Measurements from ENCODE around the gene PSMA3.
"Not testable (repeated sequence)": the region's sequence is repeated elsewhere in the genome, so short reads cannot be mapped to it uniquely, and the experiment has no call there.

PSMA3 gene

DNA sequence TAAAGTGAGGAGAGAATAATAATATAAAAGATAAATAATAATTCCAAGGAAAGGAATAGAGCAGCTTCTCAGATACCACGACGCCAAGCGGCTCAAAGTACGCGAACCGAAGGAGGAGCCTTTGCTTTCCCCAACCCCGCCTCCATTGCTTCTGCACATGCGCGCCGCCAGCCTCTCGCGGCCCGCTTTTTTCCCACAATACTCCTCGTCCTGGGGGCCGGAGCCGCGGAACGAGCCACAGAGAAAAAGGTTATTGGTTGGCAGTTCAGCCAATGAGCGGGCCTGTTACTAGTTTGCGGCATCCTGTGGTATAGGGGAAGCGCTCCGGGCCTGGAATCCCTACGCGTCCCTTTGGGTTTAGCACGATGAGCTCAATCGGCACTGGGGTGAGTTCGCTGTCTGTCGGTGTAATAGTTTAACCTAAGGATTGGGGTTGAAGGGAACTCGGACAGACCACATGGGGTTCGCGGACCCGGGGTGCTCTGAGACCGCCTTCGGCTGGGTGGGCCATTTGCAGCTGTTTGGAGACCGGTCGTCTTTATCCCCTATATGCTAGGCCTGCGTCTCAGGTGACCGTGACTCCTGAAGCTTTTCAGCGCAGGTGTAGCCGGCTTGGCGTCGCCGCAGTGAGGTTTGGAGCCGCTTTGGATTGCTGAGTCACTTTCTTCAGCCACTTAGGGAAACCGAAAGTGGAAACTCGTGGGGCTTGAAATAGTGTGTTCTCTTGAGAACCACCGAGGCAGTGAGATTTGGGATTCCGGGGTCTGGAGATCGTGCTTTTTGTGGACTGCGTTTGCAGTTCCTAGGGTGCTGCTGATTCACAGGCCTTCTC is at the start of gene PSMA3:
Gene PSMA3 (plus strand): TSS at position 288 of the 832 bp plus-strand sequence. CDS start 78 bp downstream, at position 366.
- peak; percentile 76 for FAIRE-seq

DNA sequence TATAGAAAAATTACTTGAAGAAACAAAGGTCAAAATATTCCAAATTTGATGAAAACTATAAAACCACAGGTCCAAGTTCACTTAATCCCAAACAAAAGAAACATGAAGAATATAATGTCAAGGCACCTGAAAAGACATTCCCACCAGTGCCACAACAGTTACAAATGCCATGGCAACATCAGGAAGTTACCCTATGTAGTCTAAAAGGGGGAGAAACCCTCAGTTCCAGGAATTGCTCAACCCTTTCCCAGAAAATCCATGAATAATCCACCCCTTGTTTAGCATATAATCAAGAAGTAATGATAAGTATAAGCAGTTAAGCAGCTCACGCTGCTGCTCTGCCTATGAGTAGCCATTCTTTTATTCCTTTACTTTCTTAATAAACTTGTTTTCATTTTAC is 48.4 kb upstream of the PSMA3 start:
- FAIRE-seq, result no peak

DNA sequence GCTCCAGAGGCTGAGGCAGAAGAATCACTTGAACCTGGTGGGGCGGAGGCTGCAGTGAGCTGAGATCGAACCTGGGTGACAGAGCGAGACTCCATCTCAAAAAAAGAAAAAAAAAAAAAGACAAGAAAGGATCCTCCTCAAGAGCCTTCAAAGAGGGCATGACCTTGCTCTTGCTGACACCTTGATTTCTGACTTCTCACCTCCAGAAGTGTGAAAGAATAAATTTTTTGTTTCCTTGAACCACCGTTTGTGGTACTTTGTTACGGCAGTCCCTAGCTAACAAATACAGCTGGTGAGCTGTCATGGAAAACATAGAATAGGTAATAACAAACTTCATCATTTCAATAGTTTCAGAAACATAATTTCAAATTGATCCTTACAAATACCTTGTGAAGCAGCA is 46.6 kb upstream of the PSMA3 start:
- FAIRE-seq, result no peak

DNA sequence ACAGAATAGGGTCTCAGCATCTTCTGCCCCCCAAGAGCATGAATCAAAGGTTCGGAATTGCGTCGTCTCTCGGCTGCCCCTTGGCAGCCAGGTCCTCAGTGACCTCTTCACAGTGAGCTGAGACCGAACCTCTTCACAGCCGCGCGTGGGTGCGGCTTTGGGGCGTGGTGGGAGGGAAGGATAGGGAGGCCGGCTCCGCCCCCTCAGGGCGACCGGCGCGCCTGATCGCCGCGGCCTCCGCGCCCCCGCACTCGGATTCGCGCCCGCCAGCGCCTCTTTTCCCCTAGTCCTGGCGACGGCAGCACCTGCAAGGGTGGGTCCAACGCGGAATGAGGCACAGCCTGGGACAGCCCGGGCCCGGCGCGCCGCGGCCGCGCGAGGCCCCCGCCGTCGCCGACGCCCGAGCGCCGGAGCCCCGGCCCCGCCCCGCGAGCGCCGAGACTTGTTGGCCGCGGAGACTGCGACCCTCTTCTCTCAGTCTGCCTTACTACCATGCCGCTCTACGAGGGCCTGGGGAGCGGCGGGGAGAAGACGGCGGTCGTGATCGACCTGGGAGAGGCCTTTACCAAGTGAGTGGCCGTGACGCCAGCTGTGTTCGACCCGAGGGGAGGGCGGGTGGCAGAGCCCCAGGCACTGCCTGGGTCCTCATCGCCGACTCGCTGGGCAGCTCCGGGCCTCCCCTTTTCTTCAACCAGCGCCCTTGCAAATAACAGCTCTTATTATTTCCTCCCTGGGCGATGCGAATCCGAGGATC is 44.7 kb upstream of the PSMA3 start, which contains the start of gene ACTR10:
Gene ACTR10 (plus strand): TSS at position 424 of the 754 bp plus-strand sequence. CDS start 69 bp downstream, at position 493.
- FAIRE-seq, result no peak

DNA sequence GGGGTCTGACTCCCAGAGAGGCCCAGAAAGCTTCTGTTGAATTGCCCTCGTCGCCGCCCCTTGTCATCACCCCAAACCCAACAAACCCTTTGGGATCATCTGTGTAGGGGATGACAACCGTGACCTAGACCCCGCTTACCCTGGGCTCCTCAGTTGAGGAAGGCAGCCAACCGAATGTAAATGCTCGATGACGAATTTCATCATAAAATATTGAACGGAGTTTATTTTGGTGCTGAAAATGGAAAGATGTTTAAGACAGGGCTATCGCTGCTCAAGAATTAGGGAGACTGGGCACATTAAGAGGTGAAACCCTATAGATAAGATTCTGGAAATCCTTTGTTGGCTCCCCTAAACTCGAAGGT is 44.2 kb upstream of the PSMA3 start:
- no peak for FAIRE-seq

DNA sequence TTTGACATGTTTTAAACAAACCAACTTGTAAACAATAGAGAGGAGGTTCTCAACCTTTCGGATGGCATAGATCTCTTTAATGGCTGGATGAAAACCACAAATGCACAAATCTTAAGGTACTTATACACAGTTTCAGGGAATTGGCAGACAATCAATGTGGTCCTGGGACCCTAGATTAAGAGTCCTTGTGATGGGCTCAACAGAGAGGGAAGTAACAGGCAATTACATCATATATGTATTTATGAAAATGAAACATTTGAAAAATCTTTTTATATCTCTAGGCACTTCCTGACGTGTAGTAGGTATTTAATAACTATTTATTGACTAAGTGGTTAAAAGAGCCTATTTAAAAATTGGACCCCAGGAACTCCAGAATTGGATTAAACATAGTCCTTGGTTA is 43.8 kb upstream of the PSMA3 start:
- peak; percentile 27 for FAIRE-seq

DNA sequence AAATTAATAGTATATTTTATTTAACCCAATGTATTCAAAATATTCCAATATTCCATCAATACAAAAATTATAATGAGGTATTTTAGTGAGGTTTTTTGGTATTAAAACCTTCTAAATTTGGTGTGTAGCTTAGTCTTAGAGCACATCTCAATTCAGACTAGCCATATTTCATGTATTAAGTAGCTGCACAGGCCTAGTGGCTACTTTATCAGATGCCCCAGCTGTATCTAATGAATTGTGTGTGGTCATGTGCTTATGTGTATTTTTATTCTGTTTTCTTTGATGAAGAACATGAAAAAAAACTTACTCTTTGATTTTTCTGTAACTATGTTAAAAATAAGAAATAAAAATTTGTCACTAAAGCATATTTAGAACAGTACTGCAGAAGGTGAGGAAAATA is 31.5 kb upstream of the PSMA3 start:
- FAIRE-seq, result no peak

DNA sequence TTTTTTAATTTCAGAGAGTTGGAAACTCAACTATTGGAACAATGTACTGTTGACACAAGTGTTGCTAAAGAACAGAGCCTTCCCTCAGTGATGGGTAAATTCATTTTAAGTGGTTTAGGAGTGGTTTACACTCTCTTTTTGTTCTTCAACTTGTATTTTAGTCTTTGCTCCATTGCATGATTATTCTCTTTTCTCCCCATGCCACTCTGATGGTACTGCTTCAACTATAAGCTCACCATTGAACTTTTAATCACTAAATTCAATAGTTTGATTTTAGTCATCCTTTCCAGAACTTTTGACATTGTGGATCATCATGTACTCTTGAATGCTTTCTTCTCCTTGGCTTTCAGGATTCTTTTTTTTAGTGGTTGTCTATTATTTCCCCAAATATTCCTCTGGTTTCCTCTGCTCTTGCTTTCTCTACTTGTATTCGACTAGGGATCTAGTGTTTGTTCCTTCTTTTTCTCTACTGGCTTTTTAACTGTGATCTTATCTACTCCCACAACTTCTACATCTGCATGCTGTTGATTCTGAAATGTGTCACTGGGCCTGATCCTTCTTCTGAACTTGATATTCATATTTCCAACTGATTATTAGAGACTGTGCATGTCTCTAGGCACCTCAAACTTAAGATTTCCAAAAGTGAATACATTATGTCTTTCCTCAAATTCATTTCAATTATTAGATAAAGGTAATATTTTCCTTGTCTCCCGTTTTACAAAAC is 29.3 kb upstream of the PSMA3 start:
- no peak for FAIRE-seq

DNA sequence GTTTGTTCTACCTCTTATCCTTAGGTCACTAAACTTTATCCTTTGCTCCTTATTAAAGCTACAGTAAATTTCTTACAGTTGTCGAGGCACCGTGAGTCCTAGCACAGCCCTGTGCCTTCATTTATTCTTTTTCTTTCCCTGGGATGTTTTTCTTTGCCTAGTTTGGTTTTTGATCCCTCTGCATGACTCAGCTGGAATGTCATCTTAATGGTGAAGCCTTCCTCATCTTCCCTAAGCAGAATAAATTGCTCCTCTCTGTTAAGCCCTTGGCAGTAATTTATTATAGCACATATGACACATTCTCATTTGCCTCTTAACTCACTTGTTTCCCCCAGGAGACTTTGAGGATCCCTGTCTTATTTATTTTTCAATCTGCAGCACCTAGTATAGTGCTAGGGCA is 28.1 kb upstream of the PSMA3 start:
- peak; percentile 70 for FAIRE-seq

DNA sequence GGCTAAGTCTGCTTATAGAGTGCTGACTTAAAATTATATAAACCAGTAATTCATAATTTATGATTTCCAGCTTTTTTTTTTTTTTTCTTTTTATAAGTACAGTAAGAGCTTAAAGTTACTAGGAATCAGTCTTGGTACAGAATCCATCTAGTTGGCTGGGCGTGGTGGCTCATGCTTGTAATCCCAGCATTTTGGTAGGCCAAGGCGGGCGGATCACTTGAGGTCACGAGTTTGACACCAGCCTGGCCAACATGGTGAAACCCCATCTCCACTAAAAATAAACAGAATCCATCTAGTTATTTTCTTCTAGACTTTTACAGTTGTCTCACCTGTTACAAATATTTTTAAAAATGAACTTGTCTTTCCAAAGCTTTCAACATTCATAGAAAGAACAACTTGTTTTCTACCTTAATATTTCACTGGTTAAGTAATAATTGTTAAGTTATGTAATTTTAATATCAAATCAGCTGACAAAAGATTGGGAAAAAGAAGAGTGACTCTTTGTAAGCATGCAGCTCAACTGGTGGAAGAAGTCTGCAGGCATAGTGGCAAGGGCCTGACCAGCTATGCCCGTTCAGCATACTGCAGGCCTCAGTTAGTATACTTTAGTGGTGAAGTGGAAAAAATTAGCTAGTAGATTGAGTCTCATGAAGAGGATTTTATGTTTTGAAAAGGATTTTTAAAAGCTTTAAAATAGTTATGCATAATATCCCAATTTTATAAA is 17.4 kb upstream of the PSMA3 start:
- FAIRE-seq, result no peak

DNA sequence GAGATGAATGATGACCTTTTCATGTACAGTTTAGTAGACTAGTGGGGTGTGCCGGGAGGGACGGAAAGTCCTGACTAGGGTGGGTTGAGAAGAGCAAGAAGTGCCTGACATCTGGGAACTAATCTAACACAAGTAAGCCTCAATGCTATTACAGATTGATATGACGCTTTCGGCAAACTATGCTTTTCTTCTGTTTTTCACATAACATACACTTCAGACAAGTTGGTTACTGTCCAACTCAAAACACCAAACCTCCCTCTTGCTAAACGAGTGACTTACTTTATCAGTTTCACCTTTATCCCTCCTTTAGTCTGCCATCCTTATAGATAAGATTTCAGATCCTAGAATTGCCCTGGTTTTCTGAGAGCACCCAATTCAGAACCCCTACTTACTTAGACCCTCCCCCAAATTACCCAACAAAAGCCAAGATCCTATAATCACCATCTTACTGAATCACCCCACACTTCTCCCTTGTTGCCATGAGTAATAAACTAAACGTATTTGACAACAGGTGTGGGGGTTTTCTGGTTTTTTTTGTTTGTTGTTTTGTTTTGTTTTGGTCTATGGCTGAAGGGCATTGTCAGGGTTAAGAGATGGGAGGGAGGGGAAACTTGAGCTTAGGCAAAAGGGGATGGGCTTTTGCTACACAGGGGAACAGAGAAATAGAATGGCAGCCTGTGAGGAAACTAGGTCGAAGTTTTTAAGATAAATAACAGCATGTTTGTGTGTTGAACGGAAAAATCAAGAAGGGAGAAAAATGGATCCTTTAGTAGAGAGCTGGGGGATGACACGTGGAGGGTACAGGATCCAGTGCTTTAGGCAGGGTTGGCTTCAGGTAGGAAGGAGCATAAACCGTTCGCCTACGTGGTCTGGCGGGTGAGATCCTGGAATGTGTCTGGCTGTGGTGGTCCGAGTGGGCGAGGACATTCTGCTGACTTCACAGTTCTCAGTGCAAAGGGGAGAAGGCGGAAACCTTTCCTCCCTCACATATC is 6.1 kb upstream of the PSMA3 start:
- FAIRE-seq, result no peak

DNA sequence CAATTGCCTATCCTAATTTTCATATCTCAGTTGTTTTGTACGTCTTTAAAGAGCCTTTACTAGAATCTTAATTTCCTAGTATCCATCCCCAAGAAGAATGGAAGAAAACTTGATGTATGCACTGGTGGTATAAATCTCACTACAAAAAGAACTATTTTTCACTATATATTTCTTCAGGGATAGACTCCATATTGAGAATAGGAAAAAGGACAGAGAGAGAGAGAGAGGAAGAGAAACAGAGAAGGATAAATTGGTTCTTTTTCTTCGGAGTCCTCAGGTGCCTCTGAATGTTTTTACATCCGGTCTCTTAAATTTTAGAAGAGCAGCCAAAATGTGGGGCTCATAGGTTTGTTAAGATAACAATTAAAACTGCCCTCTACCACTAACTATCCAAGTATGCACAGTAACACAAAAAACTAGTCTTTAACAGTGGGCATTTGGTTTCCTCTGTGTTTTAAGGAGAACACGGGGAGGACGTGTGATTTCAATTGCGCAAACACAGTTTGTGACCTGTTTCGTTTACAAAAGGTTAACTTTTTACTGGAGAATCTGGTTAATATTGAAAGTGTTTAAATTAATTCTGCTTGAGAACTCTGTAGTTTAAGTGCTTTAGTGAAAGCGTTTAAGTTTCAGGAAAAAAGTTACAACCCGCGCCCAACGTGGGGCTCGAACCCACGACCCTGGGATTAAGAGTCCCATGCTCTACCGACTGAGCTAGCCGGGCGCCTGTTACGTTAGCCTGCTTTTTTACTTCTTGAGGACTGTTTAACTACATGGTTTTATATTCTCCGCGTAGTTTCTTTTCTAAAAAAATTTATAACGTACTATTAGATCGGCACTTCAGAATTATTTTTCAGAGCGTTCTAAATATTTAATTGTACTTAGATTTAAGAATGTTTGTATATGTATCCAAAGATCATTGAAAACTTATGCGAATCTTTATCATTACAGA is 5.1 kb upstream of the PSMA3 start:
- FAIRE-seq, result peak; percentile 97

DNA sequence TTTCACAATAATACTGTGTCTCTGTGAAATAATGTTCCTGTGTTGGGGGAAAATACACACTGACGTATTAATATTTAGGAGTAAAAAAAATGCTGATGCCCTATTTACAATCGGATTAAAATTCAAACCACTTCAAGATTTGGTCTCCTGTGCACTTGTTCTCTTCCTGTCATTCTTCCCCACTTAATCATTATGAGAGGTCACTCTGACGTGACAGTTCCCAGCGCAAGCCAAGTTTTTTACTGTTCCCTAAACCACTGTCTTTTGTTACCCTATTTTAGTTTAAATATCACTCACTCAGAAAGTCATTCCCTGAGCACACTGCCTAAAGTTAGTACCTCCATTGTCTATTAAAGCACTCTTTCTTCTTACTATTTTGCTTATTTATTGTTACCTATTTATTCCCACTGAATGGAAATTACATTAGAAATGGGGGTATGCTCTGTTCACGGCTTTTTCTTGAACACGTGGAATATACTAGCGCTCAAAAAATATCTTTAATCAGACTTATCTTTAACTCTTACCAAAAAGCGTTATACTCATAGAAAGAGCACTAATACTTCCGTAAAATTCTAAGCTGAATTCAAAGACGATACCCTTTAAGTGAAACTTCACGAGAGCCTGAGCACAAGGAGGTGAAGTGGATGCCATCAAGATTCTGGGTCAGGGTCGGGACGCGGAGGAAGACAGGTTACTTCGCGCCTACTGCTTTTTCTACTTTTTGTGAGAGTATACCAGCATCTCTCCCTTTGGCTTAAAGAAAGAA is 670 bp upstream of the PSMA3 start:
- FAIRE-seq, result no peak

DNA sequence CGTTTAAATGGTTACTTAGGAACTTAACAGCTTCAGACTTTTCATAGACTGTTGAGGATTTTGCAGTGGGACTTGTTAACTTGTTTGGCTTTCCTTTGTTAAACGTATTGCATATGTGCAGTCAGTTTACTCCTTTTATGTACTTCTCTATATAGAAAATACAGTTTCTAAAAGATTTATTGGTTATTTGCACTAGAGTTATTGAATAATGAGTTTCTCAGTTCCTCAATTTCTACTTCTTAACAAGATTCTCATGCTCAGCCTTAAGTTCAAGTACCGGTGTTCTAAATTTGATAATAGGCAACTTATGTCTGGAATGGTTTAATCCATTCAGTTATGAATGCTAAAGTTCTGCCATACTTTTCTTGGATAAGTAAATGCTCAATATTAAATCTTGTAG is 919 bp downstream of the PSMA3 start:
- FAIRE-seq, result no peak

DNA sequence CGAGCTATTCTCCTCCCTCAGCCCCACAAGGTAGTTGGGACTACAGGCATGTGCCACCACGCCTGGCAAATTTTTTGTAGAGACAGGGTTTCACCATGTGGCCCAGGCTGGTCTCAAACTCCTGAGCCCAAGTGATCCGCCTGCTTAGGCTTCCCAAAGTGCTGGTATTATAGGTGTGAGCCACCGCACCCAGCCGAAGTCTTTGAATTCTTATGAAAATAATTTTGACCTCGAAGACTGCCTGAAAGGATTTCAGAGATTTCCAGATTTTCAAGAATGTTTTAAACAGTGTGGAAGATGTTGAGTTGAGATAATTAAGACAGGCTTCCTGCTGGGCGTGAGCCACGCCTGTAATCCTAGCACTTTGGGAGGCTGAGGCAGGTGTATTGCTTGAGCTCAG is 5.0 kb downstream of the PSMA3 start:
- no peak for FAIRE-seq

DNA sequence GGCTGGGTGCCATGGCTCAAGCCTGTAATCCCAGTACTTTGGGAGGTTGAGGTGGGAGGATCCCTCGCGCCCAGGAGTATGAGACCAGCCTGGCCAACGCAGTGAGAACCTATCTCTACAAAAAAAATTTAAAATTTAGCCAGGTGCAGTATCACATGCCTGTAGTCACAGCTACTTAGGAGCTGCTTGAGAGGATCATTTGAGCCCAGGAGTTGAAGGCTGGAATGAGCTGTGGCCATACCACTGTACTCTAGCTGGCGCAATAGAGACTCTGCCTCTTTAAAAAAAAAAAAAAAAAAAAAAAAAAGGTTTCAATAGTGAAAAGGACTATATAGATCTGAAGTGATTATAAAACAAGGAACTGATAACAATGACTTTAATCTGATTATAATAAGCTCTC is 13.5 kb downstream of the PSMA3 start:
- no peak for FAIRE-seq

DNA sequence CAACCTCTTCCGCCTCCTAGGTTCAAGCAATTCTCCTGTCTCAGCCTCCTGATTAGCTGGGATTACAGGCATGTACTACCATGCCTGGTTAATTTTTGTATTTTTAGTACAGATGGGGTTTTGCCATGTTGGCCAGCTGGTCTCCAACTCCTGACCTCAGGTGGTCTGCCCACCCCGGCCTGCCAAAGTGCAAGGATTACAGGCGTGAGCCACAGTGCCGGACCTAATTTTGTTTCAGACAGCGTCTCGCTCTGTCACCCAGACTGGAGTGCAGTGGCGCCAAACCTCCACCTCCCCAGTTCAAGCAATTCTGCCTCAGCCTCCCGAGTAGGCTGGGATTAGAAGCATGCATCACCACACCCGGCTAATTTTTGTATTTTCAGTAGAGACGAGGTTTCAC is 17.4 kb downstream of the PSMA3 start:
- FAIRE-seq, result not testable (repeated sequence)

DNA sequence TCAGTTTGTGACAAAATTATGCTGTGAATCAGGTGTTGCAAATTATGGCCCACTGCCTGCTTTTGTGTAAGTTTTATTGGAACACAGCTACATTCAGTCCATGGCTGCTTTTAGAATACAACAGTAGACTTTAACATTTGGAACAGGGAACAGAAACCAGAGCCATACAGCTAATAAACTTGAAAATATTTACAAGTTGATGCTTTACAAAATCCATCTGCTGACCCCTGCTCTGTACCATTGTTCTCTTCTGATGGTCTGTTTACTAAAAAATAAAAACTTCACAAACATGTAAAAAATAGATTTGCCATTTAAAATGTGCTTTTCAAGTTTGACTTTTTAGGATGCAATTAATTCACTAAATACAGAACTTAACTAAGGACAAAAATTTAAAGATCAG is 20.8 kb downstream of the PSMA3 start:
- FAIRE-seq, result no peak

DNA sequence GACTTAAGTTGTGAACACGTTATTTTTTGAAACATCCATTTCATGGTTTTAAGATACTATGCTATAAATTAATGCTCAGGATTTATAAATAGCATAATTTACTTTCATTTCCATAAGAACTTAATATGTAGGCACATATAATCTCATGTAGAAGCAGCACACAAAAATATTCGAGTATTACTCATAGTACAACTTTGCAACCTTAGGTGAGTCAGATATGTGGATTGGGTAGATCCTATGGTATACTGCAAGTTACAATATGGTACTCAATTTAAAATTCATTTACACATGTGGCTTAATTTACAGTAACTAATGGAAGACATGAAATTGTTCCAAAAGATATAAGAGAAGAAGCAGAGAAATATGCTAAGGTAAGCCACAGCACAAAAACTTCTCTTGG is 26.0 kb downstream of the PSMA3 start:
- FAIRE-seq, result peak; percentile 81
